ENCODE data around the gene FYN.

- TF ChIP-seq CTCF (IDR thresholded peaks at IDR 0.05) (no peak), POLR2A (IDR thresholded peaks at IDR 0.05) (no peak)
Observed at GRCh38 chr6:111663692-111664564, 209.3 kb downstream of the FYN start.
